CD4-positive, alpha-beta T cell (primary cell): ENCODE results near the gene BICD2. TPM values are rescaled to one million over a fixed set of nuclear protein-coding genes. Genes with fewer than 3 reads are reported as not detected.

ENCODE experiments used
- ATAC-seq: fragments of 200-7000 bp; cut with Tn5 transposase; one replicate; pipeline ENCODE4 v1.10.0; 2022; ENCODE audit warnings: mild to moderate bottlenecking; ENCODE audit not compliant: poor library complexity
- CTCF ChIA-PET: fragments of 350-600 bp; sonication (Branson Sonifier 250); formaldehyde crosslinking; loops from one replicate; lab custom pipeline; 2021; ENCODE audit warnings: antibody characterized with exemption, inconsistent platforms; lab: Charles Lee
- POLR2A ChIA-PET: fragments of 350-600 bp; sonication (Branson Sonifier 250); formaldehyde crosslinking; loops from one replicate; lab custom pipeline; 2021; ENCODE audit warnings: antibody characterized with exemption, inconsistent platforms; lab: Charles Lee
- DNase-seq, 14 experiments: peaks; one replicate each; pipeline ENCODE4 v3.0.0-alpha.2; 2013 to 2020; ENCODE audit warnings: mixed read lengths in 2 of 14
- H3K27ac ChIP-seq, 2 donors: one replicate each; pipeline versions ENCODE4 v1.5.1 to v1.7.0; 2013; ENCODE audit warnings: low read length in 2 of 2, low read depth in 1 of 2, mild to moderate bottlenecking in 1 of 2
- H3K27me3 ChIP-seq, 2 experiments: 1 replicate in 1 of 2; 2 replicates in 1 of 2; pipeline versions ENCODE4 v1.6.1 to v1.7.0; 2013; ENCODE audit warnings: low read length in 2 of 2, control low read depth in 1 of 2, mild to moderate bottlenecking in 1 of 2, moderate library complexity in 1 of 2; ENCODE audit not compliant: insufficient read depth in 2 of 2, control insufficient read depth in 1 of 2
- H3K36me3 ChIP-seq: one replicate; pipeline ENCODE4 v1.6.1; 2013; ENCODE audit warnings: low read length, control low read depth; ENCODE audit not compliant: insufficient read depth
- H3K4me1 ChIP-seq: one replicate; pipeline ENCODE4 v1.6.1; 2013; ENCODE audit warnings: low read length, control low read depth; ENCODE audit not compliant: insufficient read depth
- H3K4me3 ChIP-seq: one replicate; pipeline ENCODE4 v1.5.1; 2013; ENCODE audit warnings: mild to moderate bottlenecking, low read length, moderate library complexity
- H3K9me3 ChIP-seq, 2 experiments: 1 replicate in 1 of 2; 2 replicates in 1 of 2; pipeline versions ENCODE4 v1.6.1 to v1.7.0; 2013; ENCODE audit warnings: low read length in 2 of 2, mild to moderate bottlenecking in 2 of 2, control low read depth in 1 of 2, moderate library complexity in 1 of 2; ENCODE audit not compliant: control insufficient read depth in 1 of 2, insufficient read depth in 1 of 2
- H3K27ac Mint-ChIP-seq: one replicate; pipeline ENCODE4 v1.8.0; 2020; ENCODE audit warnings: mixed read lengths
- H3K27me3 Mint-ChIP-seq: one replicate; pipeline ENCODE4 v1.8.0; 2021; ENCODE audit warnings: mixed read lengths
- H3K36me3 Mint-ChIP-seq: one replicate; pipeline ENCODE4 v1.8.0; 2021; ENCODE audit warnings: low read depth, mixed read lengths
- H3K4me1 Mint-ChIP-seq: one replicate; pipeline ENCODE4 v1.8.0; 2021; ENCODE audit warnings: low read depth, mixed read lengths
- H3K4me3 Mint-ChIP-seq: one replicate; pipeline ENCODE4 v1.8.0; 2020; ENCODE audit warnings: mild to moderate bottlenecking, mixed read lengths
- H3K9me3 Mint-ChIP-seq: one replicate; pipeline ENCODE4 v1.8.0; 2020; ENCODE audit warnings: mixed read lengths
- CTCF ChIP-seq: fragments of 200-600 bp; IDR thresholded peaks from one replicate; pipeline ENCODE4 v1.8.0; 2022; ENCODE audit warnings: antibody characterized with exemption, mild to moderate bottlenecking
- intact Hi-C, 2 experiments: fragments of 100-400 bp; cut with DNase I in 1 of 2; cut with micrococcal nuclease in 1 of 2; formaldehyde crosslinking; loops; one replicate each; pipeline versions ENCODE4 v1.15.1 to v1.9.0; 2023 to 2025; cut with DNase I, micrococcal nuclease
- total RNA-seq, 174 experiments: library from RNA in 2 of 174; stranded (reverse) in 2 of 174; gene quantifications; one replicate each; pipeline ENCODE4 v1.2.3 and lab custom pipeline; 2021 to 2026

BICD2 gene
- total RNA-seq, 2 experiments from 2014 or later = 14.1 to 14.9 TPM

- Mint-ChIP-seq H3K27ac (no peak overlapping the region), H3K36me3 (peaks cover 4% of the 10 kb centered on the region), H3K4me3 (no peak overlapping the region), H3K4me1 (peaks cover 69% of the 10 kb centered on the region), H3K27me3 (no peaks in the 10 kb centered on the region), H3K9me3 (no peaks in the 10 kb centered on the region)
- Histone ChIP-seq H3K4me3 (no peak overlapping the region), H3K27ac (no peak overlapping the region), H3K9me3 (no peaks in the 10 kb centered on the region), H3K4me1 (peaks cover 36% of the 10 kb centered on the region), H3K27me3 (no peaks in the 10 kb centered on the region), H3K36me3 (no peaks in the 10 kb centered on the region)
- intact Hi-C loops = no loop called here
- TF ChIP-seq CTCF = no peak
- ChIA-PET CTCF (no interaction called here), POLR2A (no interaction called here)
- DNase-seq (peak in 1 of 14 experiments; percentile 23), ATAC-seq (no peak)
Observed at GRCh38 chr9:92735636-92736562, 28.7 kb downstream of the BICD2 start.

- DNase-seq (no peak), ATAC-seq (no peak)
- no peak overlapping the region for H3K4me3 Mint-ChIP-seq
- H3K4me1 ChIP-seq = peaks cover 33% of the 10 kb centered on the region
- H3K27ac Mint-ChIP-seq = no peak overlapping the region
- no peaks in the 10 kb centered on the region for H3K9me3 ChIP-seq
- no peaks in the 10 kb centered on the region for H3K36me3 ChIP-seq
- POLR2A ChIA-PET = no interaction called here
- no peaks in the 10 kb centered on the region for H3K9me3 Mint-ChIP-seq
- no peak overlapping the region for H3K4me3 ChIP-seq
- H3K36me3 Mint-ChIP-seq = peaks cover 4% of the 10 kb centered on the region
- H3K27me3 ChIP-seq = no peaks in the 10 kb centered on the region
- TF ChIP-seq CTCF = no peak
- intact Hi-C loops = no loop called here
- no peak overlapping the region for H3K27ac ChIP-seq
- CTCF ChIA-PET = interaction anchor here (0.9 kb wide), 1 partner anchor 220 kb away, joined by 3 read pairs; no protein-coding TSS in a partner anchor
- H3K4me1 Mint-ChIP-seq = peaks cover 61% of the 10 kb centered on the region
- H3K27me3 Mint-ChIP-seq = no peaks in the 10 kb centered on the region
Observed at GRCh38 chr9:92734931-92735635, 29.6 kb downstream of the BICD2 start.

- Histone ChIP-seq H3K4me1 (peaks cover 2% of the 10 kb centered on the region), H3K4me3 (no peak overlapping the region), H3K36me3 (peaks cover 34% of the 10 kb centered on the region), H3K27ac (no peak overlapping the region), H3K9me3 (no peaks in the 10 kb centered on the region), H3K27me3 (no peaks in the 10 kb centered on the region)
- DNase-seq (no peak), ATAC-seq (no peak)
- no peak for TF ChIP-seq CTCF
- Mint-ChIP-seq H3K4me1 (peaks cover 31% of the 10 kb centered on the region), H3K27ac (no peak overlapping the region), H3K36me3 (peaks cover 39% of the 10 kb centered on the region), H3K4me3 (no peak overlapping the region), H3K9me3 (no peaks in the 10 kb centered on the region), H3K27me3 (no peaks in the 10 kb centered on the region)
- intact Hi-C loops = no loop called here
- POLR2A ChIA-PET = no interaction called here
- CTCF ChIA-PET = no interaction called here
Observed at GRCh38 chr9:92730897-92731296, 33.7 kb downstream of the BICD2 start.
